GM19035 (cell line): ENCODE measurements around the gene CHL1.

Experiments used
- ATAC-seq: cut with Tn5 transposase; IDR thresholded peaks from one replicate; pipeline ENCODE4 v1.9.1; 2021; ENCODE audit not compliant: unreplicated experiment

Gene CHL1

GRCh38 chr3:217948-218347 is 21.4 kb downstream of the CHL1 start:
- no peak for ATAC-seq

DNA sequence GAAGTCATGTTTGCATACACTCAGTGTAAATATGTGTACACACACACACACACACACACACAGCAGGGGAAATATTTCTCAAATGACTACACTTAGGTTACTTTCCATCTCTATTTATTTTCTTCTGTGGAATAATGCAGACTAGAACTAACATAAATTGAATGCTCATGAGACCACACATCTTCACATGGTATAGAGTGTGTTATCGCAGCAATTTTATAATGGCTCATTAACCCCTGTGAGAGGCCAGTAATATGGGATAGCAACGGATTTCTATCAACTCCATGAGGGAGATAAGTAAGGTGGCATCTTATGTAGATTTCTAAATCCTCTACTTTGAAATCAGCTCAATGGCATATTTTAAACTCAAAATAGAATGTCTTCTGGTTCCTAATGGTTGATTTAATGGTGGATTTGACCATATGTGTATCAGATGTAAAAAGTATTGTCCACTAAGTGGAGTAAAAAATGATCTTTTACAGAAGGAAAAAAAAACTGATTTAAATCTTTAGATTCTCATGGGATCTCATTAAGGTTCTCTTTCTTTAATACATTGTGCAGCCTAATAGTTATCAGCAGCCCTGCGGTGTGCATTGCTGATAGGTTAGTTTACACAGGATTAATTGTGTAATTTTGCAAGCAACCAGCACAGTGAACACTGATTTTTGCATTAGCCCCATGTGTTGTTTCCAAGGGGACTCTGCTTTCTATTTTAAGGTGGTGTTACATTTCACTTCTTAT is 32.0 kb downstream of the CHL1 start:
- ATAC-seq: no peak

DNA sequence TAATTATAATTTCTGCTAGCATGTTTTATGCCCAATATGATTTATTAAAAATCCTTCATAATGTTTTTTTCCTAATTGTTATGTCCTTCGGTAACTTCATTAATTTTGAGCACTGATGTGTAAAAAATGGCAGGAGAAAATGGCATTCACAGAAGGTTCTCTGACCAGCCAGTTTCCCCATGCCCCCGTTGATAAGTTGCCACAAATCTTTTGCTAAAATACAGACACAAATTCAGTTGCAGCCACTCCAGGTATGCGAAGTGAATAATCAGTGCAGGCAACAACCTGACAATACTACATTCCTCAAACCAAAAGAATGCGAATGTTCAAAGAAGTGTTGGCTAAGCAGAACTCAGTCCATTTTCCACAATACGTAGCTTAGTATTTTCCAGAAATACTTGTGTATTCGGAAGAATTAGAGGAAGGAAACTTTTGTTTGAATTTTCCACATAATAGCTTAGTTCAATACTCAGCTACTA is 32.7 kb downstream of the CHL1 start:
- ATAC-seq: no peak

GRCh38 chr3:236881-237280 is 40.3 kb downstream of the CHL1 start:
- no peak for ATAC-seq

DNA sequence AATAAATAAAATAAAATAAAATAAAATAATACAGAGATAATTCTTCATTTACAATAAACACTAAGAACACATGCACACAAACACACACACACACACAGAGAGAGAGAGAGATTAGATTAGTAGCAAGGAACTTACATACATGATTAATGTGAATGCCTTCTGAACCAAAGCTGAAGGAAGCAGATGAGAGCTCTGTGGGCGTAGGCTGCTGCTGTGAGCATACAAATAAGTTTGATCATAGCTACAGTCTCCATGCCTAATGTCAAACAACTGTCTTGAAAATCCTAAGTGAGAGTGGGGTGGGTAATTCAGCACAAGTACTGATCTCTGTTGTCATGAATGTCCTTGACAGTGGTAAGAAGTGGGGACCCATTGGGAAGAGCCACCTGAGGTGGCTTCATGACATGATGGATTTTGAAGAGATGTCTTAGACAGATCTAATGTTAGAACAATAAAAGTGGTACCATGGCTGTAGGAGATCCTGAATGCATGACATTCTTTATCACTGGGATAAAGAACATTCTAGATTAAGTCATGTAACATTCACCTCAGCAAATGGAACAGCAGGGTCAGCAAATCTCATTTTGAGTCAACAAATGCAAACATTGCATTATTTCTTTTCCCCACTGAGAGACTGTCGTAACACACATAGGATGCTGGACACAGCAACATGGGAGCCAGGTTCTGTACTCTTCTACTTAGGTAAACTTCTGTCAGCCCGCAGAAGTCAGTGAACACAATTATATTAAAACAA is 46.2 kb downstream of the CHL1 start:
- no peak for ATAC-seq

GRCh38 chr3:243356-243725 is 46.8 kb downstream of the CHL1 start:
- no peak for ATAC-seq

DNA sequence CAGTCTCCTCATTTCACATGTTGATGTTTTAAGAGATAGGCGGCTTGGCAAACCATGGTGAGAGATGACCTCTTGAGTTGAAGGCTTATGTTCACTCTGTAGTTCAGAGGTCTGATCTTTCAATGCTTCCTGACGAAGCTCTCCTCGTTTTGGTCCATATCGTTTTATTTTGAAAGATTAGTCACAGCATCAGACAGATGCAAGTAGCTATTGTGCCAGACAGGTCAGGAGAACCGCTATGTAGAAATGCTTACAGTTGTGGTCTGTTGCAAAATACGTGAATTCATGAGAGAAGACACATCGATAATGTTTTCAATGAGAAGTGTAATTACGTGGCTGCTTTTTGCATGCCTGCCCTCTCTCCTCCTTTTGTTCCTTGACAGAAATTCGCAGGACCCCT is 47.5 kb downstream of the CHL1 start:
- ATAC-seq: no peak

- ATAC-seq: no peak
These were observed 51.4 kb downstream of the CHL1 start for GRCh38 chr3:247916-248315.

DNA sequence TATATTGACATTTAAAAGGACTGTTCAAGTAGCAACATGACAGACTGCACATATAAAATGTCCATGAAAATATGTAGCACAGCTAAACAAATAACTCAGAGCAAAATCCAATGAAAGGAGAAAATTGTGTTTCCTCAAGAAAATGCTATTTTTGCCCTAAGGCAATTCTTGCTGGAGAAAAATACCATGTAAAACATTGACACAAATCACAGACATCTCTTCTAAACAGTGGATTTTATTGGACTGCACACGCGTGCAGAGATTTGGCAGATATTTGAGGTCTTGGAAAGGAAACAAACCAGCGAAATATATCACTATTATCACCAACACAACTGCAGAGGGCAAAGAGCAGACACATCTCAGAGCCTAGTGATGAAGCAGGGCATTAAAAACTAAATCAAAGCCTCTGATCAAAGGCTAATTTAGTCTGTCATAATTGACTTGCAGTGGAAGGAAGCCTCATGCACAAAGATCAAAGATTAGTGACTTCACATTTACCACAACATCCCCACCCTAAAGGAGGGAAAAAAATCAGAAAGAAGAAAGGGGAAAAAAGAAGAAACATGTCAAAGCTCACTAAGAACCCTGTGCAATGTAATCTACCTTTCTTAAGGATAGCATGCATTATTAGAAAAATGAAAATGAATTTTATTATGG is 52.4 kb downstream of the CHL1 start:
- ATAC-seq: no peak

GRCh38 chr3:249587-250262 is 53.2 kb downstream of the CHL1 start:
- no peak for ATAC-seq

- no peak for ATAC-seq
These were observed 59.9 kb downstream of the CHL1 start for GRCh38 chr3:256501-256900.

DNA sequence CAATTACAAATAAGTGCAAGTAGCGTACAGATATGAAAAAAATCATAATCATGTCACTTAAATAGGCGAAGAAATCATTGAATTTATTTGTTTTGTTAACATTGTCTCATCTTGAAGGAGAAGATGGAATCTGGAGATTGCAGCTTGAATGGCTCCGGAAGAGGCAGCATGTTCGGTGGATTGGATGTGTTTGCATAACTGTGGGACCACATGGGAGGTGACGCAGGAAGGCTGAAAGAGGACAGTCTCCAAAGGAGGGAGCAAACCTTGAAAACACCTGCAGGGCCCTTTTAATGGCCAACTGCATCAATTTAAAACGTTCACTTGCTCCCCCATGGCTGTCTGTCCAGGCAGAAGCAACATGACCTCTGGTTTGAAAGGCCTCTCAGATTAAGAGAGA is 61.3 kb downstream of the CHL1 start:
- no peak for ATAC-seq

DNA sequence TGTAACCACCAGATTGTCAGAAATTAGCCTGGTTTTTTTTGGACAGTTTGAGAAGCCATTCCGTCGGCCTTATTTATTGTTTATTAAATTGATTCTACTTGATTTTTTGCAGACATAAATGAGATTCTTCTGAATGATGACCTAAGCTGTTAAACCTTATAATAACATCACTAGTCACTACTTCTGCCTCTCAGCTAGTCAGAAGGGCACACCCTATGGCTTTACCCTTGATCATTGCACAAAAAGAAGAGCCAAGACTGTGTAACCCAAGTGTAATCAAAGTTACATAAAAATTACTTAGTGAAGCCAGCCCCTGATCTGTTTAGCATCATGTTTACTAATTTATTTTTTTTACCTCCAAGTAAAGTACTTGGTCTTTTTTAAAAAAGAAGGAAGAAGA is 64.3 kb downstream of the CHL1 start:
- no peak for ATAC-seq

DNA sequence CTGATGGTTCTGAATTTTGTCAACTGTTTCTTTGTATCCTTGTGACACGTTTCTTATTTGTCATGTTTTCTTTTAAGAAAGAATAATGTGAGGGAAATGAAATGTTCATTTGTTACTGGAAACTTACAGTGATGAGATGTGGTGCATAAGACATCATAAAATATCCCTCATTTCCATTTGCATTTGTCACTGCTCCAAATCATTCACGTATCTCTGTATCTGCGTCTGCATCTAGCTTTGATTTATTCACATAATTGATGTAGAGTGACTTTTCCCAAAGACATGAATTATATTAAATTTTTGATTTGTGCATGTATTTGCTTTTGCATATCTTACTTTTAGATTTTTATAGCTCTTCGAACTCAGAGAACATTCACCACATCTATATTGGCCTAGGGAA is 66.8 kb downstream of the CHL1 start:
- no peak for ATAC-seq

- ATAC-seq: no peak
These were observed 68.0 kb downstream of the CHL1 start for GRCh38 chr3:264394-265156.

GRCh38 chr3:267101-267500 is 70.5 kb downstream of the CHL1 start:
- no peak for ATAC-seq

DNA sequence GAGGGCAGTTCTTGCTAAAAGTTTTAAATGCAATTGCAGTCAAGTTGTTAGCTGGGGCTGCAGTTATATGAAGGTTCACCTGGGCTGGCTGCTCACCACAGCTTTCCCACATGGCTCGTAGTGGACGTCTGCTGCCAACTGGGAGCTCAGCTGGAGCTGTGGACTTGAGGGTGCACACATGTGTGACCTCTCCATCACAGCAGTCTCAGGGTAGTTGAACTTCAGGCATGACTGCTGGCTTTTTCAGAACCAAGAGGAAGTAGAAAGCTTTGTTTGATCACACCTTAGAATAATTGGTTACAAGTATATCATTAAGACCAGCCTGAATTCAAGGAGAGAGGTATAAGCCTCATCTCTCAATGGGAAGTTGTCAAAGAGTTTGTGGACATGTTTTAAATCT is 74.1 kb downstream of the CHL1 start:
- no peak for ATAC-seq

DNA sequence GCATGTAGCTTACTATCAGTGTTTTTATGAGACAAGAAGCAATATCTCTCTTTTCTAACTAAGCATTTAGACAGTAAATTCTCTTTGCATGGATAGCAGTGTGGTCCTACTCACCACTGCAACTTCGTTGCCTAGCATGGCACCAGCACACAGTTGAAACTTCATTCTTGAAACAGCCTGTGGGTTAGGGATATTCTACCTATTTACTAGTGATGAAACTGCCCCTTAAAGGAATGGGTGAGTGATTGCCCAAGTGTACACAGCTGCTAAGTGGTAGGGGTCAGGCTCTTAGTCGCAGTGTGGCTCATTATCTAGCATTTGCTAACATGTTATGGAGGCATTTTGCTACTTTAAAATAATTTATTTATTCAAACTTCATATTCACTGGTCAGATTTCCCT is 78.4 kb downstream of the CHL1 start:
- no peak for ATAC-seq

GRCh38 chr3:277873-278272 is 81.3 kb downstream of the CHL1 start:
- ATAC-seq: no peak

DNA sequence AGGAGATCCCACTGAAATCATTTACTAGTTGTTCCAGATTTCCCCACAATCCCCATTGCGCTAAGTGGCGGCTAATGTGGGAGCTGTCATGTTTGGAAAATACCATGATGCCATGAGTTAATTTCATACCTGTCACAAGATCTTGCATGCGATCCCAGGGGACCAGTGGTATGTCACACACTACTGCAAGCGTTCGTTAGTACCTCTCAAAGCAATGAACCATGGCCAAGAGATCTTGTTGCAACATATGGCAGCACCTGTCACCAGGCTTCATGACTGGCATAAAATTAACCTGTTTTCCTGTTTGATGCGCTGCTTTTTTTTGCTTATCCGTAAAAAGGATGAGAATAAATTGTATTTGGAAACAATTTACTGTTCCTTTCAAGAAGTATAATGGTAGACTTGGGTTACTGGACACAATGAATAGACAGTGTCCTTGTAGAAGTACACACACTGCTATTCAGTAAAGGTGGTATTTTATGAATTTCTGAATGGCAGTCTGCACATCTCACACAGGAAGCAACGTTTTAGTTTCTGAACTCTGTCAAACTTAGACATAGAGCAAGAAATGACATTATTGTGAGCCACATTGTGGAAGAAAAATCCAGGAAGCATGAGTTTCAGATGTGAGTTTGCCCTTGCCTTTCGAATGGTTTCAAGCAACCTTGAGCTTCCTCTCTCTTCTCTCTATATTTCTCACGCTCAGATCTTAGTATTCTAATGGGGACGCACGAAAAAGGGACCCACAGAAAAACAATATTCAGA is 81.9 kb downstream of the CHL1 start:
- peak; percentile 86 for ATAC-seq
